Measurements from ENCODE around the gene HECTD4. TPM values are rescaled to one million over a fixed set of nuclear protein-coding genes. Genes with fewer than 3 reads are reported as not detected.
"Not testable (repeated sequence)": the region's sequence is repeated elsewhere in the genome, so short reads cannot be mapped to it uniquely, and the experiment has no call there.

HECTD4 gene
- polyA plus RNA-seq, 3 donors: 49.1 to 75.7 (median 49.8) TPM

- DNase-seq (ENCODE audit: extremely low read depth in 1 of 11, low read depth in 9 of 11, low spot score in 4 of 11): no peak
Measured at GRCh38 chr12:112296183-112296582, 86.0 kb downstream of the HECTD4 start.

GRCh38 chr12:112294793-112295192 lies 87.4 kb downstream of the HECTD4 start:
- no peak for DNase-seq (ENCODE audit: extremely low read depth in 1 of 11, low read depth in 9 of 11, low spot score in 4 of 11)

GRCh38 chr12:112288638-112289037 lies 93.6 kb downstream of the HECTD4 start:
- DNase-seq (ENCODE audit: extremely low read depth in 1 of 11, low read depth in 9 of 11, low spot score in 4 of 11): no peak

GRCh38 chr12:112285600-112286401 lies 96.4 kb downstream of the HECTD4 start:
- no peak for DNase-seq (ENCODE audit: extremely low read depth in 1 of 11, low read depth in 9 of 11, low spot score in 4 of 11)

GRCh38 chr12:112283546-112283945 lies 98.7 kb downstream of the HECTD4 start:
- DNase-seq (ENCODE audit: extremely low read depth in 1 of 11, low read depth in 9 of 11, low spot score in 4 of 11): no peak

GRCh38 chr12:112282920-112283319 lies 99.3 kb downstream of the HECTD4 start:
- DNase-seq (ENCODE audit: extremely low read depth in 1 of 11, low read depth in 9 of 11, low spot score in 4 of 11): no peak

GRCh38 chr12:112275836-112276235 lies 106.4 kb downstream of the HECTD4 start:
- DNase-seq (ENCODE audit: extremely low read depth in 1 of 11, low read depth in 9 of 11, low spot score in 4 of 11): no peak

GRCh38 chr12:112275207-112275606 lies 107.0 kb downstream of the HECTD4 start:
- no peak for DNase-seq (ENCODE audit: extremely low read depth in 1 of 11, low read depth in 9 of 11, low spot score in 4 of 11)

GRCh38 chr12:112270673-112271072 lies 111.6 kb downstream of the HECTD4 start:
- no peak for DNase-seq (ENCODE audit: extremely low read depth in 1 of 11, low read depth in 9 of 11, low spot score in 4 of 11)

GRCh38 chr12:112266473-112266872 lies 115.8 kb downstream of the HECTD4 start:
- DNase-seq (ENCODE audit: extremely low read depth in 1 of 11, low read depth in 9 of 11, low spot score in 4 of 11): no peak

- DNase-seq (ENCODE audit: extremely low read depth in 1 of 11, low read depth in 9 of 11, low spot score in 4 of 11): peak in 3 of 11 donors; percentile 1 to 11 (median 2)
Measured at GRCh38 chr12:112261559-112261958, 120.7 kb downstream of the HECTD4 start.

- DNase-seq (ENCODE audit: extremely low read depth in 1 of 11, low read depth in 9 of 11, low spot score in 4 of 11): no peak
Measured at GRCh38 chr12:112258926-112259325, 123.3 kb downstream of the HECTD4 start.

- no peak for DNase-seq (ENCODE audit: extremely low read depth in 1 of 11, low read depth in 9 of 11, low spot score in 4 of 11)
Measured at GRCh38 chr12:112256780-112257179, 125.5 kb downstream of the HECTD4 start.

GRCh38 chr12:112252184-112252583 lies 130.0 kb downstream of the HECTD4 start:
- DNase-seq (ENCODE audit: extremely low read depth in 1 of 11, low read depth in 9 of 11, low spot score in 4 of 11): no peak

- DNase-seq (ENCODE audit: extremely low read depth in 1 of 11, low read depth in 9 of 11, low spot score in 4 of 11): not testable (repeated sequence)
Measured at GRCh38 chr12:112244902-112245301, 137.3 kb downstream of the HECTD4 start.

GRCh38 chr12:112243255-112244110 lies 138.7 kb downstream of the HECTD4 start:
- DNase-seq (ENCODE audit: extremely low read depth in 1 of 11, low read depth in 9 of 11, low spot score in 4 of 11): peak in 5 of 11 donors; percentile 10 to 26 (median 20)

GRCh38 chr12:112241176-112241575 lies 141.1 kb downstream of the HECTD4 start:
- DNase-seq (ENCODE audit: extremely low read depth in 1 of 11, low read depth in 9 of 11, low spot score in 4 of 11): no peak

GRCh38 chr12:112239881-112240280 lies 142.3 kb downstream of the HECTD4 start:
- DNase-seq (ENCODE audit: extremely low read depth in 1 of 11, low read depth in 9 of 11, low spot score in 4 of 11): no peak

GRCh38 chr12:112239020-112239419 lies 143.2 kb downstream of the HECTD4 start:
- DNase-seq (ENCODE audit: extremely low read depth in 1 of 11, low read depth in 9 of 11, low spot score in 4 of 11): no peak

- no peak for DNase-seq (ENCODE audit: extremely low read depth in 1 of 11, low read depth in 9 of 11, low spot score in 4 of 11)
Measured at GRCh38 chr12:112238441-112238840, 143.8 kb downstream of the HECTD4 start.

Measured in renal cortex interstitium (tissue), 11 donors.